ENCODE data around the gene ANKRD6. TPM values are rescaled to one million over a fixed set of nuclear protein-coding genes. Genes with fewer than 3 reads are reported as not detected.

Gene ANKRD6
- total and polyA plus RNA-seq, 2 donors (not counting 3 experiments of a cell fraction or from before 2014, with no cell fraction given) = 3.4 to 9.6 TPM

- TF ChIP-seq EZH2 (IDR thresholded peaks at IDR 0.05; ENCODE audit: borderline replicate concordance, low read depth, low read length, severe bottlenecking) (no peak), JUN (IDR thresholded peaks at IDR 0.05; ENCODE audit: borderline replicate concordance, insufficient read depth, insufficient read length, low read depth) (no peak), POLR2A (IDR thresholded peaks at IDR 0.05; ENCODE audit: low read depth, low read length) (no peak), CTCF (IDR thresholded peaks at IDR 0.05; ENCODE audit: extremely low read depth in 1 of 2, insufficient read depth in 1 of 2, low read depth in 1 of 2, low read length in 2 of 2) (no peak), GATA2 (IDR thresholded peaks at IDR 0.05; ENCODE audit: insufficient read depth, insufficient read length, low read depth, low read length) (no peak), FOS (IDR thresholded peaks at IDR 0.05; ENCODE audit: borderline replicate concordance, insufficient read depth, low read length) (no peak)
- TF ChIP-seq, protein P1, sequence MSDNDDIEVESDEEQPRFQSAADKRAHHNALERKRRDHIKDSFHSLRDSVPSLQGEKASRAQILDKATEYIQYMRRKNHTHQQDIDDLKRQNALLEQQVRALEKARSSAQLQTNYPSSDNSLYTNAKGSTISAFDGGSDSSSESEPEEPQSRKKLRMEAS (IDR thresholded peaks at IDR 0.05; ENCODE audit: insufficient read depth, insufficient read length) = no peak
- Histone ChIP-seq H3K27me3 (ENCODE audit: control insufficient read depth in 2 of 2, insufficient read depth in 2 of 2, low read length in 2 of 2) (peaks cover 0 to 3% of the 10 kb centered on the region in 2 experiments), H3K4me2 (ENCODE audit: insufficient read depth, low read length) (no peak overlapping the region), H2AFZ (ENCODE audit: low read depth, low read length) (no peak overlapping the region), H3K4me1 (ENCODE audit: control insufficient read depth, extremely low read depth, insufficient read depth, low read length) (peaks cover 18% of the 10 kb centered on the region), H3K36me3 (ENCODE audit: control insufficient read depth in 2 of 2, extremely low read depth in 1 of 2, insufficient read depth in 2 of 2, low read length in 2 of 2) (no peaks in the 10 kb centered on the region), H3K9me3 (replicated peaks; ENCODE audit: control insufficient read depth, insufficient read depth, low read length) (no peaks in the 10 kb centered on the region), H4K20me1 (replicated peaks; ENCODE audit: control insufficient read depth, extremely low read depth, insufficient read depth, low read length) (no peaks in the 10 kb centered on the region), H3K4me3 (replicated peaks in 1 of 3; ENCODE audit: insufficient read depth in 1 of 3, low read depth in 1 of 3, low read length in 3 of 3) (no peak overlapping the region), H3K27ac (ENCODE audit: insufficient read depth, low read depth, low read length) (no peak overlapping the region), H3K79me2 (ENCODE audit: control insufficient read depth, insufficient read depth, low read length) (no peaks in the 10 kb centered on the region), H3K9ac (replicated peaks; ENCODE audit: extremely low read depth, insufficient read depth, low read length) (no peak overlapping the region), H3K9me1 (replicated peaks; ENCODE audit: control insufficient read depth, extremely low read depth, insufficient read depth, low read length) (no peaks in the 10 kb centered on the region)
- ChIA-PET CTCF (interaction anchor here (0.8 to 2.9 kb wide), 3 partner anchors 21 to 175 kb away, joined by 3 to 21 read pairs (median 3); no protein-coding TSS in a partner anchor), POLR2A (no interaction called here)
- FAIRE-seq = no peak
- dilution Hi-C loops (cut with MboI; ENCODE audit: extremely low pct_ligation_motif_present, low sequenced_read_pairs) (no loop called here), intact Hi-C loops (cut with micrococcal nuclease) (loop anchor here (10.0 kb wide), 2 partner anchors 377 to 1037 kb away; partner anchors contain the start of gene MDN1)
- BruUV-seq (replicated peaks) = no TSS peak
- no peak for DNase-seq (ENCODE audit: low read depth, low spot score)
These were observed 5.3 kb downstream of the ANKRD6 start for GRCh38 chr6:89438248-89438647.
